OCI-LY1 (cell line): Measurements from ENCODE around the gene EMCN.
A peak's percentile ranks its signal among the peaks of the same experiment; 100 is the strongest.

ENCODE experiments used
- H2AFZ ChIP-seq: fragments of 200-600 bp; sonication (generic), shearing (Covaris generic); 2 replicates; pipeline ENCODE4 v1.6.0; 2014; ENCODE audit warnings: antibody characterized with exemption, mild to moderate bottlenecking, low read length
- H3F3A ChIP-seq: fragments of 200-600 bp; sonication (generic), shearing (Covaris generic); 2 replicates; pipeline ENCODE4 v1.6.0; 2014; ENCODE audit warnings: mild to moderate bottlenecking, antibody characterized with exemption, low read length, moderate library complexity; ENCODE audit not compliant: insufficient read depth
- H3K27ac ChIP-seq: fragments of 200-600 bp; sonication (generic); 2 replicates; pipeline ENCODE4 v1.5.1; 2014; ENCODE audit warnings: low read length, mixed run types, mild to moderate bottlenecking, low read depth; ENCODE audit not compliant: poor library complexity, severe bottlenecking
- H3K27me3 ChIP-seq: fragments of 200-600 bp; sonication (generic); 2 replicates; pipeline ENCODE4 v1.6.0; 2014; ENCODE audit warnings: antibody characterized with exemption, mild to moderate bottlenecking, low read length, moderate library complexity; ENCODE audit not compliant: insufficient read depth
- H3K36me3 ChIP-seq: fragments of 200-600 bp; sonication (generic); 2 replicates; pipeline ENCODE4 v1.6.1; 2014; ENCODE audit warnings: mild to moderate bottlenecking, antibody characterized with exemption, low read length, moderate library complexity, mixed read lengths; ENCODE audit not compliant: insufficient read depth
- H3K4me1 ChIP-seq: fragments of 200-600 bp; sonication (generic); 2 replicates; pipeline ENCODE4 v1.5.1; 2014; ENCODE audit warnings: mild to moderate bottlenecking, low read length, moderate library complexity; ENCODE audit not compliant: insufficient read depth, severe bottlenecking
- H3K4me2 ChIP-seq: fragments of 200-600 bp; sonication (generic), shearing (Covaris generic); 2 replicates; pipeline ENCODE4 v1.6.1; 2014; ENCODE audit warnings: low read length
- H3K4me3 ChIP-seq: fragments of 200-600 bp; sonication (generic); 2 replicates; pipeline ENCODE4 v1.5.1; 2014; ENCODE audit warnings: low read length, low read depth, mild to moderate bottlenecking, mixed read lengths; ENCODE audit not compliant: poor library complexity, severe bottlenecking
- H3K79me2 ChIP-seq: fragments of 200-600 bp; shearing (Covaris generic); 2 replicates; pipeline ENCODE4 v1.6.1; 2016; ENCODE audit warnings: mixed run types, low read length, mixed read lengths; ENCODE audit not compliant: insufficient read depth
- H3K9ac ChIP-seq: fragments of 200-600 bp; sonication (generic), shearing (Covaris generic); 2 replicates; pipeline ENCODE4 v1.6.1; 2014; ENCODE audit warnings: mild to moderate bottlenecking, low read length, mixed read lengths
- H3K9me2 ChIP-seq: fragments of 200-600 bp; sonication (generic), shearing (Covaris generic); 2 replicates; pipeline ENCODE4 v1.6.1; 2014; ENCODE audit warnings: low read depth, mild to moderate bottlenecking, low read length, mixed read lengths
- H3K9me3 ChIP-seq: fragments of 200-600 bp; shearing (Covaris generic); 2 replicates; pipeline ENCODE4 v1.6.1; 2014; ENCODE audit warnings: low read length, mixed read lengths
- H4K20me1 ChIP-seq: fragments of 200-600 bp; sonication (generic), shearing (Covaris generic); 2 replicates; pipeline ENCODE4 v1.6.0; 2016; ENCODE audit warnings: mild to moderate bottlenecking, low read length; ENCODE audit not compliant: insufficient read depth
- CTCF ChIP-seq: fragments of 200-600 bp; sonication (generic), shearing (Covaris generic); IDR thresholded peaks from 2 replicates; pipeline ENCODE4 v1.5.1; 2017; ENCODE audit warnings: mild to moderate bottlenecking, antibody characterized with exemption, low read length, moderate library complexity, mixed read lengths
- EZH2 ChIP-seq: fragments of 200-600 bp; sonication (generic), shearing (Covaris generic); IDR thresholded peaks from 2 replicates; pipeline ENCODE4 v1.8.0; 2017; ENCODE audit warnings: borderline replicate concordance, mixed run types, mild to moderate bottlenecking, antibody characterized with exemption, low read length, moderate library complexity, mixed read lengths

EMCN gene

GRCh38 chr4:100422894-100423293 lies 94.9 kb downstream of the EMCN start:
- Histone ChIP-seq H3K27me3 (no peaks in the 10 kb centered on the region), H3K79me2 (no peaks in the 10 kb centered on the region), H3F3A (no peaks in the 10 kb centered on the region), H3K36me3 (no peaks in the 10 kb centered on the region), H2AFZ (no peak overlapping the region), H3K4me1 (no peaks in the 10 kb centered on the region), H3K4me3 (no peak overlapping the region), H4K20me1 (no peaks in the 10 kb centered on the region), H3K9ac (no peak overlapping the region), H3K9me3 (no peaks in the 10 kb centered on the region), H3K4me2 (no peak overlapping the region), H3K9me2 (no peaks in the 10 kb centered on the region), H3K27ac (no peak overlapping the region)
- TF ChIP-seq CTCF = no peak
- no peak for TF ChIP-seq EZH2

GRCh38 chr4:100421361-100421978 lies 96.4 kb downstream of the EMCN start:
- Histone ChIP-seq H3K36me3 (no peaks in the 10 kb centered on the region), H3K9me3 (no peaks in the 10 kb centered on the region), H3K9ac (no peak overlapping the region), H3K4me1 (no peaks in the 10 kb centered on the region), H4K20me1 (no peaks in the 10 kb centered on the region), H3K79me2 (no peaks in the 10 kb centered on the region), H3K27ac (no peak overlapping the region), H3F3A (no peaks in the 10 kb centered on the region), H3K4me2 (no peak overlapping the region), H2AFZ (no peak overlapping the region), H3K27me3 (no peaks in the 10 kb centered on the region), H3K4me3 (no peak overlapping the region), H3K9me2 (no peaks in the 10 kb centered on the region)
- TF ChIP-seq CTCF (peak; percentile 48), EZH2 (no peak)

- H3K9ac ChIP-seq = no peak overlapping the region
- no peaks in the 10 kb centered on the region for H3K27me3 ChIP-seq
- H3K79me2 ChIP-seq = no peaks in the 10 kb centered on the region
- H3K4me3 ChIP-seq = no peak overlapping the region
- TF ChIP-seq CTCF = no peak
- no peak for TF ChIP-seq EZH2
- H3K9me2 ChIP-seq = no peaks in the 10 kb centered on the region
- H3K36me3 ChIP-seq = no peaks in the 10 kb centered on the region
- H4K20me1 ChIP-seq = no peaks in the 10 kb centered on the region
- H3K27ac ChIP-seq = no peak overlapping the region
- no peaks in the 10 kb centered on the region for H3K9me3 ChIP-seq
- no peaks in the 10 kb centered on the region for H3K4me1 ChIP-seq
- no peaks in the 10 kb centered on the region for H3F3A ChIP-seq
- H2AFZ ChIP-seq = no peak overlapping the region
- no peak overlapping the region for H3K4me2 ChIP-seq
These were observed 97.3 kb downstream of the EMCN start for GRCh38 chr4:100420571-100420970.
